ENCODE results near the gene STRBP.
"Not testable (repeated sequence)": the region's sequence is repeated elsewhere in the genome, so short reads cannot be mapped to it uniquely, and the experiment has no call there.

The STRBP gene

DNA sequence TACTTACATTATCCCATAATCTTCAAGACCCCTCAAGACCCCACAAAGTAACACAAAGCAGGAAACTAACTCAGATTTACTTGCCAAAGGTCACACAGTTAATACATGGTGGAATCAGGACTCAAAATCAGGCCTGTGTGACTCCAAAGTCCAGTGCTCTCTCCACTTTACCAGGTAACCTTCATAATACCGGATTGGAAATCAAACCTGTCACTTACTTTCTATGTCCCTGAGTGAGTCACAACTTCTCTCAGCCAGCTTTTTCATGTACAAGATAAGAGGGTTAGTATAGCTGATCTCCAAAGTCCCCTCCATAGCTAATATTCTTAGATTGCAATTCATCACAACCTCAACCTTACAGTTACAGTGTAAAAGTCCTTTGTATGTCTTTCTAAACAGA lies 17.1 kb downstream of the STRBP start:
- TF ChIP-seq, protein P1, sequence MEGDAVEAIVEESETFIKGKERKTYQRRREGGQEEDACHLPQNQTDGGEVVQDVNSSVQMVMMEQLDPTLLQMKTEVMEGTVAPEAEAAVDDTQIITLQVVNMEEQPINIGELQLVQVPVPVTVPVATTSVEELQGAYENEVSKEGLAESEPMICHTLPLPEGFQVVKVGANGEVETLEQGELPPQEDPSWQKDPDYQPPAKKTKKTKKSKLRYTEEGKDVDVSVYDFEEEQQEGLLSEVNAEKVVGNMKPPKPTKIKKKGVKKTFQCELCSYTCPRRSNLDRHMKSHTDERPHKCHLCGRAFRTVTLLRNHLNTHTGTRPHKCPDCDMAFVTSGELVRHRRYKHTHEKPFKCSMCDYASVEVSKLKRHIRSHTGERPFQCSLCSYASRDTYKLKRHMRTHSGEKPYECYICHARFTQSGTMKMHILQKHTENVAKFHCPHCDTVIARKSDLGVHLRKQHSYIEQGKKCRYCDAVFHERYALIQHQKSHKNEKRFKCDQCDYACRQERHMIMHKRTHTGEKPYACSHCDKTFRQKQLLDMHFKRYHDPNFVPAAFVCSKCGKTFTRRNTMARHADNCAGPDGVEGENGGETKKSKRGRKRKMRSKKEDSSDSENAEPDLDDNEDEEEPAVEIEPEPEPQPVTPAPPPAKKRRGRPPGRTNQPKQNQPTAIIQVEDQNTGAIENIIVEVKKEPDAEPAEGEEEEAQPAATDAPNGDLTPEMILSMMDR (IDR thresholded peaks at IDR 0.05; ENCODE audit: low read depth, low read length, missing control alignments): no peak
- no peak overlapping the region for H3K4me3 ChIP-seq (replicated peaks; ENCODE audit: low read depth, low read length)
- no peak for DNase-seq (ENCODE audit: extremely low read depth, low read depth)

DNA sequence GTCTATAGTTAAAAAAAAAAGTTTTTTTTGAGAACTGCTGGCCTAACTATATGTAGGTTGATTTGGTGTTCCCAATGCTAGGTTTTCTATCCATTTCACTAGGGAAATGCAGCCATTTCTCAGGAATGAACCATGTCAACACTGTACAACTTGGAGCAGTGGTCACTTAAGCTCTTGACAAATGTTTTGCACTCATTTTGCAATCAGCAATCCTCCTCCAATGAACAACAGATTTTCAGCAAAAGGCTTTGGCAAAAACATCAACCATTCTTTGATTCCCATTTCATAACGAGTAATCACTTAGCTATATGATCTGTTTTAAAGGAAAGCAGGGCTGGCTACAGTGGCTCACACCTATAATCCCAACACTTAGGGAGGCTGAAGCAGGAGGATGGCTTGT lies 17.9 kb downstream of the STRBP start:
- DNase-seq (ENCODE audit: extremely low read depth, low read depth): no peak
- no peak overlapping the region for H3K4me3 ChIP-seq (replicated peaks; ENCODE audit: low read depth, low read length)
- TF ChIP-seq, protein P1 (IDR thresholded peaks at IDR 0.05; ENCODE audit: low read depth, low read length, missing control alignments): no peak

DNA sequence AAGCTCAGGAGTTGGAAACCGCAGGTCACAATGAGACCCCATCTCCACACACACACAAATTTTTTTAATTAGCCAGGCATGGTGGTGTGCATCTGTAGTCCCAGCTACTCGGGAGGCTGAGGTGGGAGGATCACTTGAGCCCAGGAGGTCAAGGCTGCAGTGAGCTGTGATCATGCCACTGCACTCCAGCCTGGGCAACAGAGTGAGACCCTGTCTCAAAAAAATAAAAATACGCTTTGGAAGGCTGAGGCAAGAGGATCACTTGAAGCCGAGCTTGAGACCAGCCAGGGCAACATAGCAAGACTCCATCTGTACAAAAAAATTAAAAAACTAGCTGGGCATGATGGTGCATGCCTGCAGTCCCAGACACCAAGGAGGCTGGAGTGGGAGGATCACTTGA lies 19.2 kb downstream of the STRBP start:
- not testable (repeated sequence) for DNase-seq (ENCODE audit: extremely low read depth, low read depth); H3K4me3 ChIP-seq (replicated peaks; ENCODE audit: low read depth, low read length)

DNA sequence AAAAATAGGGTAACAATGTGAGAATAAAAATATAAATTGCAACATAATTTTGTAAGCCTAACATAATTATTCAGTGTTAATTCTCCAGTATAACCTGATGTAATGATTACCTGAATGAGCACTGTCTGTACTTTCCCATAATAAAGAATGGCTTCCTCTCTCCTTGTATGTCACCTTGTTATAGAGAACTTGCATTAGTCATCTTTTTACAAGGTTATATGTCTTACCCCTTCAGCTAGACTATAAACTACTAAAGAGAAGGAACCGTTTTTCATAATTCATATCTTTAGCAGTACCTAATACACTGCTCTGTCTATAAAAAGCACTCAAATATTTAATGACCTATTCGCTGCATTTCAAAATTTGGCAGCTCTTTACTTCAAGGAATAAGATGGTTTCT lies 19.8 kb downstream of the STRBP start:
- TF ChIP-seq, protein P1 (IDR thresholded peaks at IDR 0.05; ENCODE audit: low read depth, low read length, missing control alignments): no peak
- H3K4me3 ChIP-seq (replicated peaks; ENCODE audit: low read depth, low read length): no peak overlapping the region
- DNase-seq (ENCODE audit: extremely low read depth, low read depth): no peak

DNA sequence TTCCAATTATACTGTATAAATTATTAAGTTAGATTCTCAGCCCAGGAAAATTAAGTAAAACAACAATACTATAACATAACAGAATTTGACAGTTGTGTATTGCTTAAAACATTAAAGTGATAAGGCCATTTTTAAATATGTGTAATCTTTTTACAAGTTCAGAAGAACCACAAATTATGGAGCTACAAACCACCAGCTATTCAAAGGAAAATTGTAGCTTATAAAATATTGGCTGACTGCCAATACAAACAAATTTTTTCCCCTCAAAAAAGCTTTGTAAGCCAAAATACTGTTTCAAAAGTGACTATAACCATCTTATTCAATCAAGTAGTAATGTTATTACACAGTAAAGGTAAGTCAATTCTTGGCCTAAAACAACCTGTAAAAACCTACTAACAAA lies 21.9 kb downstream of the STRBP start:
- no peak for DNase-seq (ENCODE audit: extremely low read depth, low read depth)
- H3K4me3 ChIP-seq (replicated peaks; ENCODE audit: low read depth, low read length): no peak overlapping the region
- TF ChIP-seq, protein P1 (IDR thresholded peaks at IDR 0.05; ENCODE audit: low read depth, low read length, missing control alignments): no peak

DNA sequence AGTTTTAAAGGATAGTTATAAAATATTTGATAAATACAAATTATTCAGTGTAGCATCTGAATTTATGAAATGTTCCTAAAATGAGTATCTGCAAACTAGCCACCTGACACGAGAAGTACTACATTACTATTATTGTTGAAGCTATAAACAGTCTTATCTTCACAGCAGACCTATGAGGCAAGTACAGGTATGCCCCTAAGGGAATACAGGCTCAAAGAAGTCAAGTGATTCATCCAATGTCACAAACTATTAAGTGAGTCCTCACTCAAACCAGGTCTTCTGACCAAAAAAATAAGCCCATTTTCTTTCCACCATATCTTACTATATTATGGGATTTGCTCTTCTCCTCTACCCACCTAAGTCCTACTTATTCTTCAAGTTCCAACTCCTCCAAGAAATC lies 28.7 kb downstream of the STRBP start:
- no peak overlapping the region for H3K4me3 ChIP-seq (replicated peaks; ENCODE audit: low read depth, low read length)
- no peak for DNase-seq (ENCODE audit: extremely low read depth, low read depth)
- TF ChIP-seq, protein P1 (IDR thresholded peaks at IDR 0.05; ENCODE audit: low read depth, low read length, missing control alignments): no peak

DNA sequence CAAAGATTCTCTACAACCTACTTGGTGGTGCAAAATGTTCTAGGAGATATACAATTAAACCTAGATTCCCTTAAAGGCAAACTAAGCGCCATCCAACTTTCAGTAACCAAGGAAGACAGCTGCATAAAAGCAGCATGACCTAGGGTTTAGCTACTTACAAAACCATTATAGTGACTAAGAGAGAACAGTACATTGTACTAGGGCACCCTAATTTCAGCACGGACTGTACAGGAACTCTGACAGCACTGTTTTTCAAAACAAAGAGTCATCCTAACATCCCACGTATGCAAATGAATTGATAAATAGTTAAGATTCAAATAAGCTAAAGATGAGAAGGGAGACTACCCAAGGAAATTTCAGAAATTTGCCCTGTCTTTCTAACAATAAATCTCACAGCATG lies 30.0 kb downstream of the STRBP start:
- H3K4me3 ChIP-seq (replicated peaks; ENCODE audit: low read depth, low read length): no peak overlapping the region
- TF ChIP-seq, protein P1 (IDR thresholded peaks at IDR 0.05; ENCODE audit: low read depth, low read length, missing control alignments): no peak
- no peak for DNase-seq (ENCODE audit: extremely low read depth, low read depth)
